ENCODE results near the gene PITPNC1. TPM values are rescaled to one million over a fixed set of nuclear protein-coding genes. Genes with fewer than 3 reads are reported as not detected.

Gene PITPNC1
- total RNA-seq, 1 experiment from 2014 or later: 37.5 TPM

- Histone ChIP-seq H3K27me3 (ENCODE audit: insufficient read depth, low read length) (no peaks in the 10 kb centered on the region), H2BK12ac (ENCODE audit: insufficient read length, low read depth, low read length) (no peak overlapping the region), H3K4ac (ENCODE audit: low read depth, low read length) (no peak overlapping the region), H3K56ac (ENCODE audit: insufficient read length, low read depth, low read length) (no peak overlapping the region), H2AFZ (ENCODE audit: low read length) (no peak overlapping the region), H4K8ac (replicated peaks; ENCODE audit: insufficient read length, low read depth, low read length) (no peak overlapping the region), H3K79me2 (ENCODE audit: insufficient read depth, low read length) (no peaks in the 10 kb centered on the region), H3T11ph (ENCODE audit: low read length) (no peak overlapping the region), H3K27ac (ENCODE audit: insufficient read length, low read depth, low read length) (no peak overlapping the region), H3K23ac (ENCODE audit: insufficient read length, low read depth, low read length) (no peak overlapping the region), H4K20me1 (ENCODE audit: control insufficient read depth, insufficient read depth, insufficient read length) (no peaks in the 10 kb centered on the region), H4K5ac (ENCODE audit: insufficient read length, low read depth, low read length) (no peak overlapping the region), H3K9me3 (ENCODE audit: control insufficient read depth, low read depth, low read length) (no peaks in the 10 kb centered on the region), H3K4me1 (ENCODE audit: insufficient read depth, low read length) (no peaks in the 10 kb centered on the region), H2AK5ac (ENCODE audit: insufficient read length, low read length) (no peak overlapping the region), H3K14ac (ENCODE audit: insufficient read depth, low read length) (no peak overlapping the region), H4K91ac (ENCODE audit: insufficient read length, low read depth, low read length) (no peak overlapping the region), H3K18ac (ENCODE audit: insufficient read length, low read depth, low read length) (no peak overlapping the region), H2BK120ac (ENCODE audit: low read depth, low read length, poor library complexity, severe bottlenecking) (no peak overlapping the region), H2BK20ac (ENCODE audit: low read depth, low read length, poor library complexity, severe bottlenecking) (no peak overlapping the region), H2BK5ac (ENCODE audit: insufficient read length, low read length) (no peak overlapping the region), H3K9ac (ENCODE audit: extremely low read depth, insufficient read length, low read length) (no peak overlapping the region), H3K79me1 (ENCODE audit: insufficient read depth, low read depth, low read length, poor library complexity, severe bottlenecking) (no peaks in the 10 kb centered on the region), H3K23me2 (ENCODE audit: insufficient read length, low read depth, low read length, poor library complexity, severe bottlenecking) (no peaks in the 10 kb centered on the region), H2BK15ac (ENCODE audit: low read depth, low read length) (no peak overlapping the region), H3K4me2 (ENCODE audit: insufficient read depth, insufficient read length, low read length) (no peak overlapping the region)
- H3K27ac Mint-ChIP-seq: peak overlapping the region in 1 of 3 experiments; percentile 46; a peak in 1 of 7 replicates
- H3K36me3 Mint-ChIP-seq (ENCODE audit: insufficient read depth in 1 of 3, low read depth in 3 of 3): peaks cover 0 to 19% (median 0%) of the 10 kb centered on the region in 3 experiments; a peak in 2 of 7 replicates
- no peak for TF ChIP-seq CTCF (conservative IDR thresholded peaks at IDR 0.05)
- H3K4me1 Mint-ChIP-seq: peaks cover 7 to 19% of the 10 kb centered on the region in 2 experiments; a peak in 3 of 4 replicates
- no peak for DNase-seq
- H3K27me3 Mint-ChIP-seq (ENCODE audit: low read depth): no peaks in the 10 kb centered on the region
- H3K9me3 Mint-ChIP-seq: no peaks in the 10 kb centered on the region
- no CpG with 5 or more reads among the region's 6 CpGs for WGBS (ENCODE audit: extremely low coverage, insufficient read length, low lambda C conversion rate)
- H3K4me3 Mint-ChIP-seq: no peak overlapping the region
Observed at GRCh38 chr17:67571478-67571877, 194.4 kb downstream of the PITPNC1 start.

All from H9 (cell line).